GM21528 (cell line): ENCODE data around the gene IFI44.

Experiments
- ATAC-seq: cut with Tn5 transposase; IDR thresholded peaks from one replicate; pipeline ENCODE4 v1.9.1; 2021; ENCODE audit warnings: mild to moderate bottlenecking, moderate library complexity; ENCODE audit not compliant: unreplicated experiment, low FRiP score

The IFI44 gene

GRCh38 chr1:78691995-78692747 is 42.5 kb downstream of the IFI44 start:
- no peak for ATAC-seq

GRCh38 chr1:78699813-78700212 is 50.2 kb downstream of the IFI44 start:
- no peak for ATAC-seq

- ATAC-seq: no peak
Measured at GRCh38 chr1:78702426-78702825, 52.8 kb downstream of the IFI44 start.

GRCh38 chr1:78703806-78704205 is 54.2 kb downstream of the IFI44 start:
- ATAC-seq: no peak

- no peak for ATAC-seq
Measured at GRCh38 chr1:78712467-78713051, 62.9 kb downstream of the IFI44 start.

- no peak for ATAC-seq
Measured at GRCh38 chr1:78713297-78713696, 63.7 kb downstream of the IFI44 start.
